Activated CD8-positive, alpha-beta memory T cell treated with anti-CD3 and anti-CD28 coated beads, Interleukin-2, amount 50 U/mL, for 4 hours (primary cell): Measurements from ENCODE around the gene SKAP1.
"Not testable (repeated sequence)": the region's sequence is repeated elsewhere in the genome, so short reads cannot be mapped to it uniquely, and the experiment has no call there.

Experiments
- DNase-seq: peaks from one replicate; pipeline ENCODE4 v3.0.0-alpha.2; 2020

SKAP1 gene

DNA sequence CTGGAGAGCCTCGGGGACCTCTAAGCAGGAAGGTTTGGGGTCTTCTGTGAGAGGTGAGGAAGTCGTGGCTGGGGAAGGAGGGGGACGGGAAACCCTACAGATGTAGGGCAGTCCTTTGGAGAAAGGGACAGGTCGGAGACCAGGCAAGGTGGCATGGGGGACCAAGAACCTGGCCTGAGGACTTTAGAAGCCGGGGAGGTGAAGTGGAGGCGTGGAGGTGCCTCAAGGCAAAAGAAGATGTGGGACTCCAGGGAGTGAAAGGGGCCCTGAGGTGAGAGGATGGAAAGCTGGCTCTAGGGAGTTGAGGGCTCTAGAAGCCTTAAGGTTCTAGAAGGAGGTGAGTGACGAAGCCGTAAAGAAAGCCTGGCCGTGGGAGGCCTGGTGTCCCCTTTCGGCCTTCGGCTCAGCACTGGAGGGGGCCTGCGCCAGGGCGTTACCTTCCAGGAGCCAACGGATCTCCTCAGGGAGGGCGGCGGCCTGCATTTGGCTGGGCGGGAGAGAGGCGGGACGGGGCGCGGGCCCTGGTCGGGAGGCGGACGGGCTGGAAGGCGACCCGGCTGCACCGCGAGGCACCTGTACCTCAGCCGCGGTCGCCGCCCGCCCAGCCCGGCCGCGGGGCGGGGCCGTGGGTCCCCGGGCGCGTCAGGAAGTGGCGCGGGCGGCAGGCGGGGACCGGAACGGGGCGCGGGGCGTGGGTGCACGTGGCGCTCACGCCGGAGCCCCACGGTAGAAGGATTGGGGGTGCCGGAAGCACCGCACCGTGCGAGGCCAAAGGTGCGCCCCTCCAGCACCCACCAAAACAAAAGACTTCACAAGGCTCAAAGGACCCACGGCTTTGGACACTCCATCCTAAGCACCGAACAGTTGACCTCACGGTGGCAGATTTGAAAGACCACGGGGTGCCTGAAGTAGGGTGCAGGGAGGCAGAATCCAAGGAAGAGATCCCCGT lies at the start of gene SKAP1:
SKAP1 (minus strand) TSS at position 577 of the 949 bp plus-strand sequence.
- DNase-seq: peak; percentile 72

DNA sequence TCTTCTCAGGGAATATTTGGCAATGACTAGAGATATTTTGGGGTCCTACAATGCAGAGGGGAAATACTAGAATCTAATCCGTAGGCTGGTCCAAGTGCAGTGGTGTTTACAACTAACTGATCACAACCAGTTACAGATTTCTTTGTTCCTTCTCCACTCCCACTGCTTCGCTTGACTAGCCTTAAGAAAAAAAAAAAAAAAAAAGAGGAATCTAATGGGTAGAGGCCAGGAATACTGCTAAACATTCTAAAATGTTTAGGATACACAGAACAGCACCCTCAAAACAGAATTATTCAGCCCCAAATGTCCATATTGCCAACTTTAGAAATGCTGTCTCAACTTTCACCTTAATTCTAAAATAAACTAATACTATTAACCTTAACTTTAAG lies 49.0 kb upstream of the SKAP1 start:
- DNase-seq: no peak

DNA sequence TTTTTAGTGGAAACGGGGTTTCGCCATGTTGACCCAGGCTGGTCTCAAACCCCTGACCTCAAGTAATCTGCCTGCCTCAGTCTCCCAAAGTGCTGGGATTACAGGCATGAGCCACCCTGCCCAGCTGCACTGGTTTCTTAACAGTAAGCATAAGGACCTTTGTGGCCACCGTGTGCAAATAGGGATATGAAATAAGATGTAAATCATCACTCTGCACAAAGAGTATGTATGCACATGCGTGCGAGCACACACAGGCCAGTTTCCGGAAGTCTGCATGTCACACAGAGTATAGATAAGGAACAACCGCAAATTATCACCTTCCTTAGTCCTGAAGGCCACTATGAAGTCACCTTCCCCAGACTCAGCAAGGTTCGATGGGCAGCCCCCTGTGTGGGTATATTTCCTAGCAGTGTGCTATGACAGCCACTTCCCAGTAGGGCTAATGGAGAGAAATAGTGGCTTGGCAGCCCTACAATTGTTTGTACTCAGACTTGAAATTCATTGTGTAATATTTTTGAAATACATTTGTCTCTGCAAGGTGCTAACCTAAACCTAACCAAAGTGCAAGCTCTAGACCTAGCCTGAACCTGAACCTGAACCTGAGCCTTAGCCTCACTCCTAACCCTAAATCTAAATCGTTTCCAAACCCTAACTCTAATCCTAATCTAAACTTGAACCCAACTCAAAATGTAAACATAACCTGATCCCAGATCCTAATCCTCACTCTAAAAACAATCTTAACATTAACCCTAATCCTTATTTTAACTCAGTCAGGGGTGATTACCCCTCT lies 48.4 kb upstream of the SKAP1 start:
- no peak for DNase-seq

DNA sequence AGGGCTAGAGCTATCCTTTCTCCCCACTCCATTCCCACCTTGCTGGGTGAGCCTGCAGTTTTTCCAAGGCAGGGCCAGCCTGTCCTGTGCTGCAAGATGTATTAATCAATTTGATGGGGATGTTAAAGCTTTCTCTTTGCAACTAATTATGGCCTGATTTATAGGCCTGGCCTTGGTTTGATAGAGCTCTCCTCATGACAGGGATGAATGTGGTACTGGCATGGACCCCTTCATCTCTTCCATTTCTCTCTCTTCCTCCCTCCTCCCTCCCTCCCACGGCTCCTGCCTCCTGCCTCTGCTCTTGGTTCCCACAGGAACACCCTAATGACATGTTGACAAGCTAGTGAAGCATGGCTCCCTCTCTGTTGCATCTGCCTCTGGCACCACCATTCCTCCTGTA lies 47.2 kb upstream of the SKAP1 start:
- DNase-seq: no peak

DNA sequence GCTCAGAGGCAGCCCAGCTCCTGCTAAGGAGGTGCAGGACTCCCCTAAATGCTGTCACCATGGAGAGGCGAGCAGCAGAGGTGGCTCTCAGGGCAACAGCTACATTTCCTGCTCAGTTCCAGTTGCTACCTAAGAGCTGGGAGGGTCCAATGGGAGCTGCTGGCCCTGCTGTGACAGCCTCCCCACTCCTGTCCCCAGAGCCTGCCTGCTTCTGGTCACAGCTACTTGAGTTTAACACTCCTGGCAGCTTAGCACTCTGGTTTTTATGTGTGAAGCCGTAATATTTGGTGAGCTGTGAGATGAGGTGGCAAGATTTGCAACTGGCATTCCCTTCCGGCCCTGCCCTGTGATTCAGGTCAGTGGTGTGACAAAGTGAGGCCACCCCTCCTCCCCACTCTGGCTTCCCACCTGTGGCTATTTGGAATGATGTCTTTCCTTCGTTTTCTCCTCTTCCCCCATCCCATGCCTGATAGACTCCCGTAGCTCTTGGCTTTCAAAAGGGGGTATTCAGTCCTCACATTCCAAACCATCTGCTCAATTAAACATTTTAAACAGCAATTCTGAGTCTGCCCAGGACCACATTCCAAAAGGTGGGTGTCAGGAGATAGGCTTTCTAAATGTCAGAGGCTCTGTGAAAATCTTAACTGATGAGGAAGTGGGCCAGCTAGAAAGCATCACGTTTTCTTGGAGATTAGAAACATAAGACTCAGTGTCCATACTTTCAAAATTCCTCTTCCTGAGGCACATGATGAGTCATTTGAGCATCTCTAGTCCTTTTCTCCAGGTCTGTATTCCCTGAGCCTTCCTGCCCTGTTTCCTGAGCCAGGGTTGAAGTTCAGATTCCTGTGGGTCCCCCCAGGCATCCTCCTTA lies 42.6 kb upstream of the SKAP1 start:
- DNase-seq: no peak

DNA sequence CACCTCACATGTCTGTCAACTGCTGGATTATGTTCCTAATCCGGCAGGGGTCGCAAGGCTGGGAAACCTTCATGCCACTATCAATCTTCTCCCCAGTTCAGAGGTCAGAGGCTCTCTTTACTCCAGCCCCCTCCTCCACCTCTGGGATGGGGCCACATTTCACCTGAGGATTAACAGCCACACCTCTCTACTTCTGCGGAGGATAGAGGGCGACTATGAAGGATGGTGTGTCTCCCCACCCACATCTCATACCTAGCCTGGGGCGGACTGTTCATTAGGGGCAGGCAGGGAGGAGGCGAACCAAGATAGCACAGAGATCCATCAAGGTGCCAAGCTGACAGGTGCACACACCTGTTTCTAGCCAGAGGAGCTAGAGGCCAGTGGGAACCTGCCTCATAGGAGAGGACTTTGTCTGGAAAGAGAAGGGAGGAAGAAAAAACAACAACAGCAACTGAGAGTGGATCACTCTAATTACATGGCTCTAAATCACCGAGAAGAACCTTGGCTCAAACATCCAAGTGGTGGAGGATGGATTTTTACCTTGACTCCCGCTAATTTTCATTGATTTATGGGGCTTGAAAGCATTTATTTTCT lies 41.9 kb upstream of the SKAP1 start:
- no peak for DNase-seq

DNA sequence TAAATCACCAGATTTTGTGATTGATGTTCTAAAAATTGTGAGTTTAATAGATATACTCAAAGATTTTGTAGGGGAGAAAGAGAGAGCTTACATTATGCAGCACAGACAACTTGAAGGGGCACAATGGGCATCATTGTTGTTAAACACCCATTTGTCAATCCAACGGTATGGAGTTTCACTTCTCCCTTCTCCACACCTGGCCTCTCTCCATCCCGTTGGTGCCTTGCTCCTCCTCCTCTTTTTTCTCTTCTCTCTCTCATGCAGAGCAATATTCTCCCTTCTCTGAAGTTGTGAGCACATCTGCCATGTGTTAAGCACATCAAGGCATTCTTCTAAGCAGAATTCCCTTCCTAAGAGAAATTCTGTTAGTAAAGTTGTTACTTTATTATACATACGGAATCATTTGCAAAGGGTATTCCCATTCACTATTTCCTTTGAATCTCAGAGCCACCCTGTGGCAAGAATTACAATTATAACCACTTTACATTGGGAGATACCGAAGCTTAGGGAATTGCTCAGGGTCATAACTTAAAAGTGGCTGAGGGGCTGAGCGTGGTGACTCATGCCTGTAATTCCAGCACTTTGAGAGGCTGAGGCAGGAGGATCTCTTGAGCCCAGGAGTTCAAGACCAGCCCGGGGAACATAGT lies 40.5 kb upstream of the SKAP1 start:
- no peak for DNase-seq

DNA sequence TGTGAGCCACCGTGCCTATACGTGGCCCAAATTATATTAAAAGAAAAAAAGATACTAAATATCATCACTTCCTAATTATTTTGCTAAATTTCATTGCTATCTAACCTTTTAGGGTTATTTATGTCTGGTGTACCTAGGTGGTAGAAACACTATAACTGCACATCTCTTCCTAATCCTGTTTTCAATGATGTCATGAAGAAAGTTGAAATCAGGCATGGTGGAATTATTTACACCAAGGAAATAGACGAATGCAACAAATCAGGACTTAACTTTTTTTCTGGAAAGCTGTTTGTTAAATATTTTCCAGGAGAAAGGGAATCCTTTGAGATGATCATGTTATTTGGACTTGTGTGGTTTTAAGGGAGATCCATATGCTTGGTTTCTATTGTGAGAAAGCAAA lies 39.2 kb upstream of the SKAP1 start:
- DNase-seq: no peak

DNA sequence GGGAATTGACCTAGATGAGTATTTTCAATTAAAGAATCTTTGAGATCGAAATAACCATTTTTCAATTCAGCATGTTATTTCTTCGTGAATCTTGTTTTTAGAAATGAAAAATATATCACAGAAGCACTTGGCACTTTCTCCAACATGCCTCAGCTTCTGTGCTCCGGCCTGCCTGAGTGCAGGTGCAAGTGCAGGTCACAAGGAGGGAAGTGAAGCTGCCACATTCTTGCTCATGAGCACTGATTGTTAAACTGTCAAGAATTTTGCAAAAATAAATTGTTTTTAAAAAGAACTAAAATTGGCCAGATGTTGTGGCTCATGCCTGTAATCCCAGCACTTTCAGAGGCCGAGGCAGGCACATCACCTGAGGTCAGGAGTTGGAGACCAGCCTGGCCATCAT lies 38.3 kb upstream of the SKAP1 start:
- DNase-seq: no peak

DNA sequence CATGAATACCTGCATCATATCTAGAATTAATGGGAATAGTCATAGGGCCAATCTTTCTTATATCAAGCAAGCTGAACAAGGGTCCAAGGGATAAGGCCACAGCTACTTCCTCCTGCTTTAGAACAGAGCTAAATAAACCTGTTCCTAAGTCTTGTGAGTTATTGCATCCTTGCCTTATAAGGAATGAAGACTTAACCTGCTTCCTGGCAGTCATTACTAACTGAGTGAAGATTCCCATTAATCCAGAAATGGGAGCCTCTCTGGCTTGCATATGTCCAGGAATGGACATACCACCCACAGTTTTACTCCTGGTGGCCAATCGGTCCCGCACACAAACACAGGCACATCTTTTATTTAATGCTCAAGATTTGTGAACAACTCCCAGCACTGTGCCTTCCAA lies 35.9 kb upstream of the SKAP1 start:
- DNase-seq: no peak

DNA sequence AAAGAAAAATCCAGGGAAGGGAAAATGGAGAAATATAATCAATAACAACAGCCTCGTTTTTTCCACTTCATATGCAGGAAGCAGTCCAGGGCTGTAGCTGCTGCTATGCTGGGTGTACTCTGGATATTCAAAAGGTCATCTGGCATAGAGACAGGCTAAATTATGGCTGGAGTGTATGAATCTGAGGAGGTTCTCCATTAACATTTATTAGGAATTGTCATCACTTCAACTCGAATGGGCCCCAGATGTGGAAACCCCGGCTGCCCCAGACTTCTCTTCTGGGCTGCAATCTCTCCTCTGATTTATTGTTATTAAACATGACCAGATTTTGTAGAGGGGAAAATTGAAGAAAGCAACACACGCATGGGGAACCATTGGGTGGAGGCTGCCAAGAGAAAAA lies 33.5 kb upstream of the SKAP1 start:
- no peak for DNase-seq

DNA sequence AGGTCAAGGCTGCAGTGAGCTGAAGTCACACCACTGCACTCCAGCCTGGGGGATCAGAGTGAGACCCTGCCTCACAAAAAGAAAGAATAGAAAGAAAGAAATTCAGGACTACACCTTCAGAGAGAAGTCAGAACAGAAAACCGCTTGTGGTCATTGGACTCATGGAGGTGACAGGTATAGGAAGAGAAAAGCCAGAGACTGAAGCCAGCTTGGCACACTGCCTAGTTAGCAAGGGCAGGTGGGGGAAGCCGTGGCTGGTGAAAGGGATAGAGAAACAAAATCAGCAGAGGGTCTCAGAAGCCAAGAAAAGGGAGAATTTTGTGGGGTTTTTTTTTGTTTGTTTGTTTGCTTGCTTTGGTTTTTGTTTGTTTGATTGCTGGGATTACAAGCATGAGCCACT lies 32.9 kb upstream of the SKAP1 start:
- DNase-seq: no peak

DNA sequence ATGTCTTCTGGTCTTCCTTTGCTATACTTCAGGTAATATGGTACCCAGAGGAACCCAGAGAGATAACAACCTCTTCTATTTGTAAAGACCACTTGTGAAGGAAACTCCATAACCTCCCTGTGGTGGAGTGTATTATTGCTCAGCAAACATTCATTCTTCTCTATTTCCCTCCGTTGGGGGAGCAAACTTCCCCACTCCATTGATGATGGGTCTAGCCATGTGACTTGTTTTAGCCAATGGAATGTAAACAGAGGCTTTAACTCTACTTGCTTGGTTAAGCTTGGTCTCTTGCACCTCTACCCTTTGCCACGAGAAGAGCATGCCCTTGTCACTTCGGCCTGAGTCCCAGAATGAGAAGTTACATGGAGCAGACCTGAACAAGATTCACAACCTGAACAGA lies 30.0 kb upstream of the SKAP1 start:
- no peak for DNase-seq

DNA sequence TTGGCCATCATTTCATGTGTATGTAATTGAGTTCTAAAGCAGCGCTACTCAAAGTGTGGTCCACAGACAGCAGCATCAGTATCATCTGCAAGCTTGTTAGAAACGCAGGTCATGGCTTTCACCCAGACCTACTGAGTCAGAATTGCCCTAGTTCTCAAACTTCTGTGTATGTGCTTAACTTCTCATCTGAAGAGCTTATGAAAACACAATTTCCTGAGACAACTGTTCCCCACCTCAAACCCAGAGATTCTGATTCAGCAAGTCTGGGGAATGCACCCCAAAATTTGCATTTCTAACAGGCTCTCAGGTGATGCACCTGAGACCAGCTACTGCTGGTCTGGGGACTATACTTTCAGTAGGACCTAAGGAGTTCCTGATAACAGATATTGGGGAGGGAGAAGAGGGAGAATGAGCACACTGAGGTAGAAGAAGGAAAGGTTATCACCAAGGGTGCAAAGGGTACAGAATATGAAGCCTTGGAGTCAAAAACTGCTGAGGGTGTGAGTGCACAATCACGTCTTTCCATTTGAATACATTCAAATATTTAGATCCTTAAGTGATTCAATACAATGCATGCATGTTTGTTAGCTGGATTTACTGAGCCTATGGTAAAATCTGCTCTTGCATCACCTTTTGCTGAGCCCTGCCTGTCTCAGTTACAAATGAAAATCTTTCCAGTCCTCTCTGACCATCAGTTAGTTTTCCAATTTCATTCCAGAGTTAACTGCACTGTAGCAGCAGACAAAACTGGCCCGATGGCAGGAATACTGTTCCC lies 29.2 kb upstream of the SKAP1 start:
- no peak for DNase-seq

DNA sequence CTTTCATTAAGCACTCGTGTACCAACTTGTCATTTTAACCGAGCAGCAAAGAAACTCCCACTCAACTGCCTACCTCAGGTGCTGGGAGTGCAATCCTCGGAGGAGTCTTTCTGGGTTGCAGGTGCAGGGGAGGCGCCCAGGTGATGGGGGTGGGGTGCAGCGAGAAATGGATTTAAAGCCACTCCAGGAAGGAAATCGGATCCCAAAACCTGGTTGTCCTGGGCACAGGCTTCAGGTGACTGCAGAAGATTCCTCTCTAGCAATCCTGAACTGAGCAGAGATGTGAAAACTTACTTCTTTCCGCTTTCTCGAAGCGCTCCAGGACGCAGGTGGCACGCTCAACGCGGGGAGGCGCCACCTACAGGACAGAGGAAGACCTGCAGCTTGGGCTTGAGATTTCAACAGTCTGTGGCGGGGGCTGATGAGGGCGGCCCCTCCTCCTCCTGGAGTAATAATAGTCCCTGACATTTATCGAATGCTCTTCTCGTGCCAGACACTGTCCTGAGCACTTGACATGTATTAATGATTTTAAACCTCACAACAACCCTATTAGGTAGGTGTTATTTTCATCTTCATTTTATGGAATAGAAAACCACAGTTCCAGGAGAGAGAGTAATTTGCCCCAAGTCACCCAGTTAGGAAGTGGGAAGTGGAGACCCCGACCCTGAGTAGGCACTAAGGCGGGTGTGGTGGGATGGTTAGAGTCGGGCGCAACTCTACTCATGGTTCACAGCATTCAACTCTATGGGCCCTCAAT lies 27.2 kb upstream of the SKAP1 start:
- DNase-seq: peak; percentile 76

DNA sequence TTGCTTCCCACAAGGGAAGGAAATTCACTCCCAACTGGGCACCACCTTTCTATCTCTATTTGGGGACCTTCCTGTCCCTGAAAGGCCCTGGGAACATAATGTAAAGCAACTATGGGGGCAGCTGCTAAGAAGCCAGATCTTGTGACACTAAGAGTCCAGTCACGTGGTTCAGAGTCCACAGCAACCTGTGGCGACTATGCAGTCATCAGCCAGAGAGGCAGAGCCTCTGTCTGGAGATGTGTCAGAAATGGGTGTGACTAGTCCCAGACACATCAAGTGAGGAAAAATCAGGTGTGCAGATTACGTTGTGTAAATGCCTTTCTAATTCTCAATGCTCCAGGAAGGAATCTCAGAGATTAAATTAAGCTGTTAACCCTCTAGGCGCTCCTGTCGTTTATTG lies 26.6 kb upstream of the SKAP1 start:
- DNase-seq: no peak

DNA sequence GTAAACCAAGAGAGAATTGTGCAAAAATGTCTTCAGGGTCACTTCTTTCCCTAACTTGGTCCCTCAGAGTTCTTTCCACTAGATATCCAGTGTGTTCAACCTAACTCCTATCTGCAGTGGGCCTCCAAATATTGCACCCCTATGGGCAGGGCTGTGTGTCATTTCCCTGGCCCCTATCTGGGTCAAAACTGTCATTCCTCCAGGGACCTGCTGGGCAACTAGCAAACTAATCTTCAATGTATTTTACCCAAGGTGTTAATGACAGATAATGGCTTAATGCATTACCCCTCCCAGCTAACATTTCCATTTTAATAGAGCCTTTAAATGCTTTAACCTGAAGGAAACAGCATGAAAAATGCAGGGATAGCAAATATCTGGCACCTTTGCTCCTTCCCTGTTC lies 25.8 kb upstream of the SKAP1 start:
- DNase-seq: no peak

DNA sequence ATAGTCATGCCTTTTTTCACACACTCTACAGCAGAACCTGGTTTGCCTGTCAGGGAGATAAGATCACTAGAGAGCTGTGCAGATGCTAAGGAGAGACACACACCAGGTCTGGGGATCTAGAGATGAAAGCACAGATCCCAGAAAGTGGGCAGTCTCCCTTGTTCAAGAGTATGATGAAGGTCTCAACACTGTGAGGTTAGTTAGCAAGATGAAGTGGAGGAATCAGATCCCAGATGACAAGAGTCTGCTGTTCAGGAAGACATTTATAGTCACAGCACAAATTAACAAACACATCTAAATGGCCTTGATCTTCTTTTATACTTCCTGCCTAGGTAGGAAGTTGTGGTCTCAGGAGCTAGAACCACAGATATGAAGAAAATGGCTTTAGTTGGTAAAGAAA lies 23.4 kb upstream of the SKAP1 start:
- DNase-seq: no peak

DNA sequence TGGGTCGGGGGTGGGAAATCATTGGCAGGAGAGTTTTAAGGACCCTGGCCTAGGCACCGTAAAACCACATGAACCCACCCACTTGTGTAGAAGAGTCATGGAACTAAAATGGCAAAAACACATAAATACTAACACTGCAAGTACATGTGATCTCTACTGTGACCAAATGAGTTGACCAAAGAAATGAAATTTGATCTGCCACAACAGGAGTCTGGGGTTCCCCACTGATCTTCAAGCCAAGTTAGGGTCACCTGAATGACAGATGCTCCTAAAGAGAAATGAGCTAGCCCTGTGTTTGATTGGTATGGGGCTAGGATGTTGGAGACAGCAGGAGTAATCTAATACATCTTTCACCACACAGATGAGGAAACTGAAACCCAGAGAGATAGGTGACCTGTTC lies 21.5 kb upstream of the SKAP1 start:
- DNase-seq: no peak

DNA sequence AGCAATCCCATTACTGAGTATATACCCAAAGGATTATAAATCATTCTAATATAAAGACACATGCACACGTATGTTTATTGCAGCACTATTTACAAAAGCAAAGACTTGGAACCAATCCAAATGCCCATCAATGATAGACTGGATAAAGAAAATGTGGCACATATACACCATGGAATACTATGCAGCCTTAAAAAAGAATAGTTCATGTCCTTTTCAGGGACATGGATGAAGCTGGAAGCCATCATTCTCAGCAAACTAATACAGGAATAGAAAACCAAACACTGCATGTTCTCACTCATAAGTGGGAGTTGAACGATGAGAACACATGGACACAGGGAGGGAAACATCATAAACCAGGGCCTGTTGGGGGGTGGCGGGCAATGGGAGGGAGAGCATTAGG lies 19.3 kb upstream of the SKAP1 start:
- not testable (repeated sequence) for DNase-seq

DNA sequence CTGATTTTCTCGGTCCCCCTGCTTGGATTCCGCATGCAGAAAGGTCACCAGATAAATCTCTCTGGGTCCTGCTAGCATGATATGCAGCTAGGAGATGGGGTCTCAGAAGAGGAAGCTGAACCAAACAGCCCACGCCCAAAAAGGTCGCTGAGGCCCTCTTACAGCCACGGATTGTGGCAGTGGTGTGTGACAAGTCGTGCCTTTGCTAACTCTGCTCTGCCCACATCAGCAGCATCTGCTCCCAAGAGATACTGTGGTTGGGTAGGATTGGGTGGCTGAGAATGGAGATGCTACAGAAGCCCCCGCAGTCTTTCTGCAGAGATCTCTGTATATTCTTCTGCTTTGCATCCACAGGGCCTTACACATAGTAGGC lies 15.2 kb upstream of the SKAP1 start:
- no peak for DNase-seq
